ENCODE measurements around the gene GAS1.

GAS1 gene

DNA sequence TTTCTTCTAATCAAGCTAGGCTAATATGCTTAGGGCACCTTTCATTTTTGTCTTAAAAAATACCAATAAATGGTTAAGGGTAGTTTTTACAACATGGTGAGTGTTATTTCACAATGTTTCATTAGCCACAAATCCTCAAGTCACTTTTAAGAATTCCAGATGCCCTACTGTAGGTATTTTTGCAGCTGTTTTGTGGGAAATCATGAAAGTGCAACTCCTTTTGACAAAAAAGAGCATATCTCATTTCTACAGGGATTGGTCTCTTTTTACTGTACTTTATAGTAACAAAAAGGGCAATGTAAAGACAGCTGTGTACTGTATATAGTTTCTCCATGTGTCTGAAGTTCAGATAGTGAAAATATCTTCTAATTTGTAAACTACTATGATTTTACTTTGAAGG, 28.3 kb upstream of the GAS1 start:
- TF ChIP-seq ZNF274 (IDR thresholded peaks at IDR 0.05; ENCODE audit: low read depth, low read length) = no peak
- H3K4me3 ChIP-seq (ENCODE audit: low read length) = no peak overlapping the region

DNA sequence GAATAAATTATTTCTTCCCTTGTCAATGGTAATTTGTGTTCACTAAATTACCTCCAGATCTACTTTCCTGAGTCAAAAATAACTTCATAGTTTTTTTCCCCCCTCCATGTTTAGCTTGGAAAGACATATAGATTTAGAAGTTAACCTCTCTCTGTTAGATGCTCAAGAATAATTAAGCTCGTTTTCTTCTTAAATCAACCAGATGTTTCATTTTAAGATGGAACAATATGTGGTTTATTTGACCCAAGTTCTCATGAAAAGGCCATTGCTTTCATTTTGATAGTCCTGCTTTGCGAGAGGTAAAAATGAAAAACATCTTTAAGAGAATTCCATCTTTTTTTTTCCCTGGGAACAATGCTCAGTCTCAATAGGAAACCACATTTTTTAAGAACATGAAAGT, 27.7 kb upstream of the GAS1 start:
- no peak overlapping the region for H3K4me3 ChIP-seq (ENCODE audit: low read length)
- TF ChIP-seq ZNF274 (IDR thresholded peaks at IDR 0.05; ENCODE audit: low read depth, low read length) = no peak

DNA sequence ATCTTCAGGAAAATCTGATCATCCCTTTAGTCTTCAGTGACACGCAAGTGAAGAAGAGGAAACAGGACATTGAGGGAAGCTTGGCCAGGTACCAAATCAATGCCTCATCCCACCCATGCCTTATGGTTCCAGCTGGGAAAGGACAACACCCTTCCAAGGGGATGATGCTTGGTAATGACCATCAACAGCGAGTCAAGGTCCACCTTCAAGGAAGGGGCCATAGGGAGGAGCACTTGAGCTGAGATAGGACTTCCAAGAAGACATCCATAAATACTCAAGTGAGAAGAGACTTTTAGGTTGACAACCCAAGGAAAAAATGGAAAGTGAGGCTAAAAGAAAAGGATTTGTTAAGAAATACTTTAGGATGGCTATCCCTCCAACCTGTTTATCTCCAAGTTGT, 27.1 kb upstream of the GAS1 start:
- no peak for TF ChIP-seq ZNF274 (IDR thresholded peaks at IDR 0.05; ENCODE audit: low read depth, low read length)
- H3K4me3 ChIP-seq (ENCODE audit: low read length) = no peak overlapping the region

DNA sequence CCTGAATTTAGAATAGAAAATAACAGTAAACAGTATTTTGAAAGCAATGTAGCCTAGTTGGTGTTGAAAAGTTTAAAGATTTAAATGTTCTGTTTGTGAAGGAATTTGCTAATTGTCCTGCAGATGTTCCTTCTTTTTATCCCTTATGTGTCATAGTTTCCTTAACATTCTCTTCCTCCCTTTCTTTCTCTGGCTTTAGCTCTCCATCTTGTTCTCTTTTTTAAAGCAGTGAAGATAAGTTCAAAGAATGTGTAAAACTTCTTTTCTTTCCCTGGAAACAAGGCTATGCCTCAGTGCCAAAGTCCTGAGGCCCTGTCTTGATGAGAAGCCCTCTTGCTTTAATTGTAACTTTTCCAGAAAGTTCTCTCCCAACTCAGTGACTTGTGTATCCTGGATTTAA, 24.4 kb upstream of the GAS1 start:
- TF ChIP-seq ZNF274 (IDR thresholded peaks at IDR 0.05; ENCODE audit: low read depth, low read length) = no peak

DNA sequence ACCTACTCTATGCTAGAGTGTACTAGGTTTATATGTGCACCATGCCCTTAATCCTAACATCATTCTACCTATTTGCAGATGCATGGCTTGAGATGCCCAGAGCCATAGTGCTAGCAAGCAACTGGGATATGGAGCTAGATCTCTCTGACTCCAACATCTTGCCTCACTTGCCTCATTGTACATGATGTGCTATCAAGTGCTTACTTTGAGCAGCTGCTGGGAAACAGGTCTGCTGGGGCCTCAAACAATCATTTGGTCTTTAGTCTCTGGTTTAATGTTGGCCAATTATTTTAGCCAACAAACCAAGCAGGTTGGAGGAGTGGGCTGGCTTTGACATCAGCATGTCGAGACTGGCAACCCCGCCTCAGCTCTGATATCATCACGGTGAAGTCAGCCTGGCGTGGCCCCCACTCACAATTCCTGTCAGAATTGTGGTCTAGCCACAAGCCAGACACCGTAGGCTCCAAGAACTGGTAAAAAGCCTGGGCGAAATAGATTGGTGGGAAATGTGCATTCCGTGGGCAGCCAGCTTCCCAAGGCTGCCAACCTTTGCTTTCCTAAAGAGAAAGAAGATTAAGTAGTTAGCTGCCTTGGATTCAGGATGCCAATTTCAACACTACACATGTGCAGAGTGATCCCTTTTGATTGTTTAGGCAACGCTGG, 21.1 kb upstream of the GAS1 start:
- TF ChIP-seq ZNF274 (IDR thresholded peaks at IDR 0.05; ENCODE audit: low read depth, low read length) = no peak
- H3K4me3 ChIP-seq (ENCODE audit: low read length) = no peak overlapping the region

More for the DNA sequence above, 24.4 kb upstream of the GAS1 start:
- no peak overlapping the region for H3K4me3 ChIP-seq (ENCODE audit: low read length)

DNA sequence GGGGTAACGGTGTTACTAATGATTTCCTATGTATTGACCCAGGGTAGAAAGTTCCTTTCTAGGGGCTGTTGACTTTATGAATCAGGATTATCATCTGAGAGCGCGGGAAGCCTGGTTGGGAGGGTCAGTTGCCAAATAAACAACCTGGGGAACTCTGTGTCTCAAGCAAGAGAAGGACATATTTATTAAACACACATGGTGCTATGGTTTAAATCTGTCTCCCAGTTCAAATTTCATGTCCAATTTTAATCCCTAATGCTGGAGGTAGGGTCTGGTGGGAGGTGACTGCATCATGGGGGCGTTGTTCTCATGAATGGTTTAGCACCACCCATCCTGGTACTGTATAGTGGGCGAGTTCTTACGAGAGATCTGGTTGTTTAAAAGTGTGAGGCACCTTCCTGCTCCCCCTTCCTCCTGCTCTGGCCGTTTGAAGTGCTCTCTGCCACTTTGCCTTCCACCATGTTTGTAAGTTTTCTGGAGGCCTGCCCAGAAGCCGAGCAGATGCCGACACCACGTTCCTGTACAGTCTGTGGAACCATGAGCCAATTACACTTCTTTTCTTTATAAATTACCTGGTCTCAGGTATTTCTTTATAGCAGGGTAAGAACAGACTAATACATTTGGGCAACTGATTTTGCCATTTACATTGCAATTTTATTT, 19.7 kb upstream of the GAS1 start:
- TF ChIP-seq ZNF274 (IDR thresholded peaks at IDR 0.05; ENCODE audit: low read depth, low read length) = no peak
- H3K4me3 ChIP-seq (ENCODE audit: low read length) = no peak overlapping the region

DNA sequence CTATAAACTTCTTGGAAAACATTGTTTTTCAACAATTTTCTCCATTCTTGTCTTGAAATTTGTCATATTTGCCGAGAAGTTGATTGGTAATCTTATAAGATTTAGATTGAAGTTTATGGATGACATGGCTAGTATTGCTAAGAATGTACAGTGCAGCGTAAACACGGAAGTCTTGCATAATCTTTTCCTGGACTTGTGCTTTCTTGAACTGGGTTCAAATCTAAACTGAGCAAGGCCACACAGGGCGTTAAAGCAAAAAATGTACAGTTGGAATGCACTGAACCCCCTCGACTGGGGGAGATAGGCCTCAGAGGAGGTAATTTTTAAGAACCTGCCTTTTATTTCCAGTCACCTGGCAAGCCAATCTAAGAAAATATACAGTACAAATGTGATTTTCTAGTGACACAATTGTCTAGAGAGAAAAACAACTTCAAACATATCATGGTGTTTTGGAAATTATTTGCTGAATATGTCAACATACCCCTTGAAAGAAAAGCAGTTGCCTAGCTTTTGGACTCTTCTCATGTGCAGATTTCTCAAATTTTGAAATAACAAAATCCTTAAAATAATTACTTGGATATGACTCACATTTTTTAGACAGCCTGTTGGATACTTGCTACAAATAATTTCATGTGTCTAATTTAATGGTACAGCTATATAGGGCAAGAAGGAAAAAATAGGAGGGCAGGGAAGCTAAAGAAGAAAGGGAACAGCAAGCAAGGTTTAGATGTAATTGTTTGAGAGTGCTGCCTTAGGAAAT, 18.5 kb upstream of the GAS1 start:
- TF ChIP-seq ZNF274 (IDR thresholded peaks at IDR 0.05; ENCODE audit: low read depth, low read length) = no peak

GRCh38 chr9:86962692-86963091, 15.4 kb upstream of the GAS1 start:
- H3K4me3 ChIP-seq (ENCODE audit: low read length) = no peak overlapping the region
- no peak for TF ChIP-seq ZNF274 (IDR thresholded peaks at IDR 0.05; ENCODE audit: low read depth, low read length)

More for the DNA sequence above, 18.5 kb upstream of the GAS1 start:
- no peak overlapping the region for H3K4me3 ChIP-seq (ENCODE audit: low read length)

- H3K4me3 ChIP-seq (ENCODE audit: low read length) = no peak overlapping the region
Measured at GRCh38 chr9:86960938-86961337, 13.6 kb upstream of the GAS1 start.

DNA sequence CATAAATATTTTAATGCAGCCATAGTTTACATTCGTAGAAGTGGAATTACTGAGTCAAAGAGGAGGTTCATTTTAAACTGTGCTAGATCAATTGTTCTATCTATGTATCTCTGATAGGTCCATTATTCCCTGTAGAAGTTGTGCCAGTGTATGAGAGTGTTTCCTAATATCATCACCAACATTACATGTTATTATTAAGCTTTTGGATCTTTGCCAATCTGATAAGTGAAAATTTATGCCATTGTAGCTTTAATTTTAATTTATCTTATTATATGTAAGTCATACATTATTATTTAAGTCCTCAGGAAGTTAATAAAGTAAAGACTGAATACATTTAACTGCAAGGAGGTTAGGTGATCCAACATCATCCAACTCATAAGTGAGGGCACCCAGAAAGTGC, 10.9 kb upstream of the GAS1 start:
- no peak overlapping the region for H3K4me3 ChIP-seq (ENCODE audit: low read length)
- TF ChIP-seq ZNF274 (IDR thresholded peaks at IDR 0.05; ENCODE audit: low read depth, low read length) = no peak

More at GRCh38 chr9:86960938-86961337, 13.6 kb upstream of the GAS1 start:
- TF ChIP-seq ZNF274 (IDR thresholded peaks at IDR 0.05; ENCODE audit: low read depth, low read length) = no peak

DNA sequence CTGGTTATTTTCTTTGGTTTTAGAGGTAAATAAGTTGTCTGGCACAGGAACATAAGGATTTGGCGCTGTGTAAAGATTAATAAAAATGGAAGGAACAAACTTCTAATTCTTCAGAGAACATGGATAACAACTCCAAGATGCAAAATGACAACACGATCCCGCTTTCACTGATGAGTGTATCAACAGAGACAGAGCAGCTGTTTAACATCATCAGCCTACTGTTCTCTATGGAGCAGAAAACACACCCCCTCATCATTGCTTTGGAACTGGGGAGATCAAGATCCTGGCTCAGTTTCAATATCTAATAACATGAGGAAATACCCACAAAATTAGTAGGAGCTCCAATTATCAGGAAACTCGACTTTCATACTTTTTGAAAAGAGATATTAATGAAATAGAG, 8.3 kb upstream of the GAS1 start:
- no peak for TF ChIP-seq ZNF274 (IDR thresholded peaks at IDR 0.05; ENCODE audit: low read depth, low read length)
- no peak overlapping the region for H3K4me3 ChIP-seq (ENCODE audit: low read length)

- no peak overlapping the region for H3K4me3 ChIP-seq (ENCODE audit: low read length)
- no peak for TF ChIP-seq ZNF274 (IDR thresholded peaks at IDR 0.05; ENCODE audit: low read depth, low read length)
Measured at GRCh38 chr9:86955042-86955441, 7.7 kb upstream of the GAS1 start.

GRCh38 chr9:86953181-86953580, 5.9 kb upstream of the GAS1 start:
- no peak overlapping the region for H3K4me3 ChIP-seq (ENCODE audit: low read length)
- TF ChIP-seq ZNF274 (IDR thresholded peaks at IDR 0.05; ENCODE audit: low read depth, low read length) = no peak

DNA sequence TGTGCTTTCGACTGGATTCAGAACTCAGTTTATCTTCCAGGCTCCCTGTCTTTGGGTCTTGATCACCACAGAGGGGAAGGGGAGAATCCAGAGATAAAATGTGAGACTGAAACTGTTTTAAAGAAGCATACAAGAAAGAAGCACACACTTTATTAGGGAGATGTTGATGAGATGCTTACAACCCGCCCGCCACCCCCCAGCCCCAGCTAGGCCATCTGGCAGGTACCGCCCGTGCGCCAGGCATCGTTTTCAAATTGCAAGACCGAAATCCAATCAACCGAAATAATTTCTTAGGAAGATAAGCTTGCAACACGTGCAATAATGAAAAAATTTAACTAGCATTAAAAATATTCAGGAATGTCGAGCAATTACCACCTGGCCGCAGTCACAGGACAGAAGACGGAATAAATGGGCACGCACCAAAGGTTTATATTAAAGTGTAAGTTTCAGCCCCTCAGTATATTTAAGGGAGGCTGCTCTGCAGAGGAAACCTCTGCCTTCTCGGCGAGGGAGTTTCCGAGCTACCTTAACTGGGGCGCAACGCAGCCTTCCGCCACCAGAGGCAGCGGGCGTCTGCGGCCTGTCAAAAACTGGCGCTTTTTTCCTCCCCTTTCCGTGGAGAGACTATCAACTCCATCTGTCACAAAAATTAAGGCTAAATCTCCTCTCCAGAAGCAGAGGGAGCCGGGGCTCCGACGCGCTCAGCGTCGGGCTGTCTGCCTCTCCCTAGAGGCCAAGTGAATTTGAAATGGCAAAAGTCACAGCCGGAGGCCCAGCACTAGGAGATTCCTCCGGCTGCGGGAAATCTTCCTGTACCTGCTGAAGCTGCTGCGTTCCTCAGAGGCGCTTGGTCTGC, 996 bp upstream of the GAS1 start:
- H3K4me3 ChIP-seq (ENCODE audit: low read length) = peak overlapping the region; percentile 40; the same call in 1 of the 2 replicates
- TF ChIP-seq ZNF274 (IDR thresholded peaks at IDR 0.05; ENCODE audit: low read depth, low read length) = no peak
